Esophagus squamous epithelium (tissue), 4 donors: ENCODE results near the gene ACSF2.
A peak's percentile ranks its signal among the peaks of the same experiment; 100 is the strongest.

Experiments used
- POLR2A ChIP-seq, 4 donors: fragments of 450-650 bp; IDR thresholded peaks; one replicate each; pipeline ENCODE4 v1.6.1; 2017; ENCODE audit warnings: antibody characterized with exemption in 4 of 4, mild to moderate bottlenecking in 4 of 4, moderate library complexity in 3 of 4
- TF ChIP-seq, protein P1 (sequence below), 6 experiments: fragments of 450-650 bp in 4 of 6; fragments of 200-600 bp in 2 of 6; sonication (generic) in 2 of 6; IDR thresholded peaks; one replicate each; pipeline ENCODE4 v1.5.1; 2016 to 2019; ENCODE audit warnings: antibody characterized with exemption in 6 of 6, mild to moderate bottlenecking in 4 of 6, moderate library complexity in 4 of 6

DNA sequence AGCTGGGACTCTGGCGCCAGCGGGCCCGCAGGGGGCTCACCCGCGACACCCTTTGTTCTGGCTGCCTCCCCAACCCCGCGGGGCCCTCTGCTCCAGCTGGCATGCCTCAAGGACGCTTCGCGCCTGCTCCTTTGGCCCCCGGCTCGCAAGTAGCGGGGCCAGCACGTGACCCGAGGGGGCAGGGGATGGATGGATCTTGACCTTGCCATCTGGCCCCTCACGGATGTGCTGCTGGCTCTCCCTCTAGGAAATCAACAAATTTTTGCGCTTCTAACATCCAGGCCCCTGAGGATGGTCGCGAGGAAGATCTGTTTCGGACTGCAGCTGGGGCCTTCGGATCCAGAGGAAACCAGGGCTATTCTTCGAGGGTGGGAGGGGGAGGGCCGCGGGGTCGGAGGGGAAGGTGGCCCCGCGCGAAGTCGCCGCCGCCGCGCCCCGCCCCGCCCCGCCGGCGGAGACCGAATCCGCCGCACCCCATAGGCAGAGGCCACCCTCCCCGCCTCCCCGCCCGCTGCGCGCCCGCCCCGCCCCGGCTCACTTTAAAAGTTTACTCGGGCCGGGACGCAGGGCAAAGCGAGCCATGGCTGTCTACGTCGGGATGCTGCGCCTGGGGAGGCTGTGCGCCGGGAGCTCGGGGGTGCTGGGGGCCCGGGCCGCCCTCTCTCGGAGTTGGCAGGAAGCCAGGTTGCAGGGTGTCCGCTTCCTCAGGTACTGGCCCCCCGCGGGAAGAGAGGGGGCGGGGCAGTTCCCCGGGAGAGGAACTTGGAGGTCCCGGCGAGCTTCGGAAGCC, at the start of gene ACSF2:
- TF ChIP-seq, protein P1, sequence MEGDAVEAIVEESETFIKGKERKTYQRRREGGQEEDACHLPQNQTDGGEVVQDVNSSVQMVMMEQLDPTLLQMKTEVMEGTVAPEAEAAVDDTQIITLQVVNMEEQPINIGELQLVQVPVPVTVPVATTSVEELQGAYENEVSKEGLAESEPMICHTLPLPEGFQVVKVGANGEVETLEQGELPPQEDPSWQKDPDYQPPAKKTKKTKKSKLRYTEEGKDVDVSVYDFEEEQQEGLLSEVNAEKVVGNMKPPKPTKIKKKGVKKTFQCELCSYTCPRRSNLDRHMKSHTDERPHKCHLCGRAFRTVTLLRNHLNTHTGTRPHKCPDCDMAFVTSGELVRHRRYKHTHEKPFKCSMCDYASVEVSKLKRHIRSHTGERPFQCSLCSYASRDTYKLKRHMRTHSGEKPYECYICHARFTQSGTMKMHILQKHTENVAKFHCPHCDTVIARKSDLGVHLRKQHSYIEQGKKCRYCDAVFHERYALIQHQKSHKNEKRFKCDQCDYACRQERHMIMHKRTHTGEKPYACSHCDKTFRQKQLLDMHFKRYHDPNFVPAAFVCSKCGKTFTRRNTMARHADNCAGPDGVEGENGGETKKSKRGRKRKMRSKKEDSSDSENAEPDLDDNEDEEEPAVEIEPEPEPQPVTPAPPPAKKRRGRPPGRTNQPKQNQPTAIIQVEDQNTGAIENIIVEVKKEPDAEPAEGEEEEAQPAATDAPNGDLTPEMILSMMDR (IDR thresholded peaks at IDR 0.05) = no peak
- peak in 2 of 4 donors; percentile 55 to 74 for TF ChIP-seq POLR2A (IDR thresholded peaks at IDR 0.05)
